LNCaP clone FGC (cell line): ENCODE measurements around the gene VPS39.
A peak's percentile ranks its signal among the peaks of the same experiment; 100 is the strongest.

Source experiments
- DNase-seq: peaks from one replicate; pipeline ENCODE4 v3.0.0-alpha.2; 2011; ENCODE audit warnings: low read depth
- H3K4me3 ChIP-seq: 2 replicates; pipeline ENCODE4 v1.5.1; 2011; ENCODE audit warnings: mild to moderate bottlenecking, low read depth, low read length, control low read depth
- TF ChIP-seq, protein P1 (sequence below): IDR thresholded peaks from 2 replicates; pipeline ENCODE4 v1.5.1; 2012; ENCODE audit warnings: mild to moderate bottlenecking; ENCODE audit not compliant: control insufficient read depth, insufficient read depth; ENCODE audit errors: extremely low read depth

VPS39 gene

GRCh38 chr15:42121682-42122081 lies 86.4 kb downstream of the VPS39 start:
- H3K4me3 ChIP-seq: no peak overlapping the region
- no peak for DNase-seq
- TF ChIP-seq, protein P1, sequence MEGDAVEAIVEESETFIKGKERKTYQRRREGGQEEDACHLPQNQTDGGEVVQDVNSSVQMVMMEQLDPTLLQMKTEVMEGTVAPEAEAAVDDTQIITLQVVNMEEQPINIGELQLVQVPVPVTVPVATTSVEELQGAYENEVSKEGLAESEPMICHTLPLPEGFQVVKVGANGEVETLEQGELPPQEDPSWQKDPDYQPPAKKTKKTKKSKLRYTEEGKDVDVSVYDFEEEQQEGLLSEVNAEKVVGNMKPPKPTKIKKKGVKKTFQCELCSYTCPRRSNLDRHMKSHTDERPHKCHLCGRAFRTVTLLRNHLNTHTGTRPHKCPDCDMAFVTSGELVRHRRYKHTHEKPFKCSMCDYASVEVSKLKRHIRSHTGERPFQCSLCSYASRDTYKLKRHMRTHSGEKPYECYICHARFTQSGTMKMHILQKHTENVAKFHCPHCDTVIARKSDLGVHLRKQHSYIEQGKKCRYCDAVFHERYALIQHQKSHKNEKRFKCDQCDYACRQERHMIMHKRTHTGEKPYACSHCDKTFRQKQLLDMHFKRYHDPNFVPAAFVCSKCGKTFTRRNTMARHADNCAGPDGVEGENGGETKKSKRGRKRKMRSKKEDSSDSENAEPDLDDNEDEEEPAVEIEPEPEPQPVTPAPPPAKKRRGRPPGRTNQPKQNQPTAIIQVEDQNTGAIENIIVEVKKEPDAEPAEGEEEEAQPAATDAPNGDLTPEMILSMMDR: no peak

GRCh38 chr15:42121021-42121420 lies 87.1 kb downstream of the VPS39 start:
- TF ChIP-seq, protein P1: no peak
- DNase-seq: no peak

GRCh38 chr15:42120285-42120684 lies 87.8 kb downstream of the VPS39 start:
- H3K4me3 ChIP-seq: no peak overlapping the region
- TF ChIP-seq, protein P1: no peak
- DNase-seq: no peak

More at GRCh38 chr15:42121021-42121420, 87.1 kb downstream of the VPS39 start:
- H3K4me3 ChIP-seq: no peak overlapping the region

DNA sequence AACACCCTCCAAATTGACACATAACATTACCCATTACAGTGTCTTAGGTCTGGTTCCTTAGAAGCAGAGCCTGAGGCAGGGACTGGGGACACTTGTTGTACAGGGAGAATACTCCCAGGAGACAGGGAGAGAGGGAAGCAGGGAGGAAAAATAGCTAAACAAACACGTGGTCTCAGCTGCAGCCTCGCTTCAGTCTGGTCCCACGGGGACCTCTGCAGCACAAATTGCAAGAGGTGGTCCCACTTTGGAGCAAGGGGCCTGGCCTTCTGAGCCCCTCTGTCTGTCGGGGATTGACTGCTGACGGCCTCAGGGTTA lies 88.7 kb downstream of the VPS39 start:
- TF ChIP-seq, protein P1: no peak
- peak overlapping the region; percentile 55 for H3K4me3 ChIP-seq
- DNase-seq: no peak

GRCh38 chr15:42118650-42119445 lies 89.3 kb downstream of the VPS39 start:
- DNase-seq: peak; percentile 85
- TF ChIP-seq, protein P1: no peak
- peak overlapping the region; percentile 55 for H3K4me3 ChIP-seq

DNA sequence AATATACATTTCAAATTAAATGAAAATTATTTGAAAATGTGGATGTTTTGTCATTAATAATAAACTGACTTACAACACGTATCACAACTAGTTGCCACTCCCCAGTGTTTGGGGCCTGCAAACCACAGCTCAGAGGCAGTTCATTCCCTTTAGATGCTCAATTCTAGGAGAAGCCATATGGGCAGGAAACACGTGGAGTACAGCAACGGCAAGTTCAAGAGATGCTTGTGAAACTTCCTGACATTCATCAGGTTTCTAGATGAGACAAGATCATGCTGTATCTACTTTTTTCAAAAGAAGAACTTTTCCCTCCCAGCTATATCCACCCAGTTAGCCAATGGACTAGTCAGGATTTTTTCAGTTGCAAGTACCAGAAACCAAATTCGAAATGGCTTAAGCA lies 96.2 kb downstream of the VPS39 start:
- H3K4me3 ChIP-seq: no peak overlapping the region
- no peak for DNase-seq
- TF ChIP-seq, protein P1: no peak

DNA sequence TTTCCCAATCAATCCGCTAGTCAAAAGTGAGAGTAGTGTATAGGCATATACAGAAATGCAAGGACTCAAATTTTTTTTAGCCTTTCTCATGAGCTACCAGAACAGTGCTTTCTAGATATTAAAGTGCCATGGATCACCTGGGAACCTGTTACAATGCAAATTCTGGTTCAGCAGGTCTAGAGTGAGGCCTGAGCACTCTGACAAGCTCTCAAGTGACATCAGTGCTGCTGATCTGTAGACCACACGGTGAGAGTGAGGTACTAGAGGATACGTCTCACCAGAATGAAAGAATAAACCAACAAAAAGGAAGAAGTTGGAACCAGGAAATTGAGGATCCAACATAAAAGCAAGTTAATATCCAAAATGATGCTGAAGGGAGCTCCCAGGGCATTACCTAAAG lies 97.7 kb downstream of the VPS39 start:
- TF ChIP-seq, protein P1: no peak
- H3K4me3 ChIP-seq: no peak overlapping the region
- DNase-seq: no peak
